Liver (tissue), 9 donors: Measurements from ENCODE around the gene PRKD3. TPM values are rescaled to one million over a fixed set of nuclear protein-coding genes. Genes with fewer than 3 reads are reported as not detected.

ENCODE experiments used
- DNase-seq: peaks from one replicate; pipeline ENCODE4 v3.0.0-alpha.2; 2017; ENCODE audit warnings: low spot score
- H3K27ac ChIP-seq, 2 donors: one replicate each; pipeline ENCODE4 v1.7.0; 2013; ENCODE audit warnings: inconsistent platforms in 2 of 2, low read length in 2 of 2, control low read depth in 1 of 2, low read depth in 1 of 2, mild to moderate bottlenecking in 1 of 2
- H3K27me3 ChIP-seq, 4 donors: one replicate each; pipeline versions ENCODE4 v1.6.1 to v1.7.0; 2013; ENCODE audit warnings: low read length in 3 of 4, inconsistent platforms in 1 of 4, mild to moderate bottlenecking in 1 of 4, moderate library complexity in 1 of 4; ENCODE audit not compliant: control insufficient read depth in 4 of 4, insufficient read depth in 4 of 4
- H3K36me3 ChIP-seq, 4 donors: one replicate each; pipeline versions ENCODE4 v1.6.1 to v1.7.0; 2013; ENCODE audit warnings: low read length in 3 of 4, mild to moderate bottlenecking in 3 of 4, low read depth in 1 of 4, moderate library complexity in 1 of 4; ENCODE audit not compliant: control insufficient read depth in 4 of 4, insufficient read depth in 3 of 4
- H3K4me1 ChIP-seq, 4 donors: one replicate each; pipeline versions ENCODE4 v1.6.1 to v1.7.0; 2013; ENCODE audit warnings: low read length in 3 of 4, mild to moderate bottlenecking in 3 of 4, moderate library complexity in 1 of 4; ENCODE audit not compliant: control insufficient read depth in 4 of 4, insufficient read depth in 4 of 4
- H3K4me3 ChIP-seq, 3 donors: one replicate each; pipeline versions ENCODE4 v1.6.1 to v1.7.0; 2013; ENCODE audit warnings: low read length in 3 of 3, control low read depth in 1 of 3, low read depth in 1 of 3, mild to moderate bottlenecking in 1 of 3
- H3K9ac ChIP-seq, 2 donors: one replicate each; pipeline ENCODE4 v1.7.0; 2013; ENCODE audit warnings: low read length in 2 of 2, mild to moderate bottlenecking in 2 of 2, moderate library complexity in 2 of 2, control low read depth in 1 of 2, low read depth in 1 of 2
- H3K9me3 ChIP-seq, 4 donors: one replicate each; pipeline versions ENCODE4 v1.6.1 to v1.7.0; 2013; ENCODE audit warnings: low read length in 3 of 4; ENCODE audit not compliant: control insufficient read depth in 4 of 4
- CTCF ChIP-seq: fragments of 150-350 bp; IDR thresholded peaks from 2 replicates; pipeline ENCODE4 v1.5.1; 2017; ENCODE audit warnings: improper control_type of control experiment, low read depth, low read length; ENCODE audit not compliant: missing input control
- EGR1 ChIP-seq, 2 donors: IDR thresholded peaks; 2 replicates each; pipeline ENCODE4 v1.6.1; 2016 to 2018; ENCODE audit warnings: antibody characterized with exemption in 2 of 2, low read depth in 2 of 2
- FOXA1 ChIP-seq: IDR thresholded peaks from 2 replicates; pipeline ENCODE4 v1.6.1; 2016; ENCODE audit warnings: antibody characterized with exemption
- FOXA2 ChIP-seq: IDR thresholded peaks from 2 replicates; pipeline ENCODE4 v1.6.1; 2016; ENCODE audit warnings: antibody characterized with exemption
- GABPA ChIP-seq, 2 donors: IDR thresholded peaks in 1 of 2; conservative IDR thresholded peaks in 1 of 2; 2 replicates each; pipeline ENCODE4 v1.6.1; 2016; ENCODE audit warnings: antibody characterized with exemption in 2 of 2, mild to moderate bottlenecking in 1 of 2, moderate library complexity in 1 of 2
- HNF4A ChIP-seq, 2 donors: conservative IDR thresholded peaks; 2 replicates each; pipeline ENCODE4 v1.6.1; 2016; ENCODE audit warnings: antibody characterized with exemption in 2 of 2, mild to moderate bottlenecking in 2 of 2
- HNF4G ChIP-seq: IDR thresholded peaks from 2 replicates; pipeline ENCODE4 v1.6.1; 2016; ENCODE audit warnings: antibody characterized with exemption
- JUND ChIP-seq, 2 donors: IDR thresholded peaks; 2 replicates each; pipeline ENCODE4 v1.6.1; 2016; ENCODE audit warnings: antibody characterized with exemption in 2 of 2
- NR2F2 ChIP-seq: IDR thresholded peaks from 2 replicates; pipeline ENCODE4 v1.6.1; 2016; ENCODE audit warnings: antibody characterized with exemption
- RAD21 ChIP-seq, 2 donors: IDR thresholded peaks; 2 replicates each; pipeline ENCODE4 v1.6.1; 2016; ENCODE audit warnings: antibody characterized with exemption in 2 of 2, mild to moderate bottlenecking in 2 of 2
- RXRA ChIP-seq, 2 donors: IDR thresholded peaks; 2 replicates each; pipeline ENCODE4 v1.6.1; 2017 to 2018; ENCODE audit warnings: antibody characterized with exemption in 2 of 2, mild to moderate bottlenecking in 1 of 2
- SP1 ChIP-seq: IDR thresholded peaks from 2 replicates; pipeline ENCODE4 v1.6.1; 2018; ENCODE audit warnings: antibody characterized with exemption, mild to moderate bottlenecking
- TAF1 ChIP-seq: conservative IDR thresholded peaks from 2 replicates; pipeline ENCODE4 v1.6.1; 2016; ENCODE audit warnings: antibody characterized with exemption, mild to moderate bottlenecking
- YY1 ChIP-seq: IDR thresholded peaks from 2 replicates; pipeline ENCODE4 v1.6.1; 2016; ENCODE audit warnings: antibody characterized with exemption, mild to moderate bottlenecking
- ZBTB33 ChIP-seq: IDR thresholded peaks from 2 replicates; pipeline ENCODE4 v1.6.1; 2016; ENCODE audit warnings: antibody characterized with exemption
- WGBS: extraction: QIAGEN DNeasy Blood & Tissue Kit; methylation state at CpG from one replicate; pipeline ENCODE4 v1.1.7; 2013; 5-methylcytosine and 5-hydroxymethylcytosine counted together
- polyA plus RNA-seq, 2 donors: library from polyadenylated mRNA; stranded (reverse) in 1 of 2; unstranded in 1 of 2; fragments of 200-250 nt in 1 of 2; fragments of >200 nt in 1 of 2; fragmentation: Nextera tagmentation in 1 of 2; extraction: Ambion mirVana in 1 of 2; gene quantifications; one replicate each; pipeline versions ENCODE4 v1.2.1 to v1.2.3, GENCODE V29; 2013 to 2015
- total RNA-seq, 2 donors: library from RNA; depleted of rRNA; stranded (reverse); fragments of >200 nt; gene quantifications; one replicate each; pipeline ENCODE4 v1.2.3, GENCODE V29; 2014
- TF ChIP-seq, protein P1 (sequence below): IDR thresholded peaks from 2 replicates; pipeline ENCODE4 v1.6.1; 2016; ENCODE audit warnings: antibody characterized with exemption, mild to moderate bottlenecking
- TF ChIP-seq, protein P2 (sequence below): IDR thresholded peaks from 2 replicates; pipeline ENCODE4 v1.6.1; 2016; ENCODE audit warnings: antibody characterized with exemption
- donor health status: healthy.
- donor health status: healthy.
- donor health status: healthy.
- donor health status: healthy.
- donor health status: healthy.

The PRKD3 gene
- total and polyA plus RNA-seq, 4 donors: 4.4 to 19.7 (median 8.1) TPM

- TF ChIP-seq ZBTB33 (no peak), HNF4A (conservative IDR thresholded peaks at IDR 0.05) (no peak)
These were observed 41.4 kb downstream of the PRKD3 start (continued) for GRCh38 chr2:37283207-37283606.

DNA sequence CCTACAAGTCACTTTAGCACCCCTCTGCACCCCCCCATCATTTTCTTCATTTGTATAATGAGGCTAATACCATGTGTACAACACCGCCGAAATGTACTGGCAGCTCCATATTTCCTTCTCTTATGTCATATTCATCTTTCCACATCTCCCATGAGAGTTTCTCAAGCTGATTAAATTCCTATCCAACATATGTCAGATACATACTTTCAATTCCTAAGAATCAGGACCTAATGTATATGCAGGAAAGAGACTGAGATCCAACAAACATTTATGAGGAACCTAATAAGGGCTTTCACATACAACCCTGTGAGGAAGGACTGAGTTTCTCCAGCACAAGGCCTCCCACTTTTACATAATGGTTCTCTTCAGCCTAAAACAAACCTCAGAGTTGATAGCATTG, 41.9 kb downstream of the PRKD3 start:
- 98% methylated on average over 2 of the region's 2 CpGs for WGBS
- TF ChIP-seq EGR1 (IDR thresholded peaks at IDR 0.05; ENCODE audit: low read depth in 2 of 2) (no peak), FOXA1 (no peak), FOXA2 (no peak), CTCF (no peak), YY1 (no peak), ZBTB33 (no peak), JUND (IDR thresholded peaks at IDR 0.05) (no peak), RXRA (IDR thresholded peaks at IDR 0.05) (no peak), HNF4A (conservative IDR thresholded peaks at IDR 0.05) (no peak), NR2F2 (no peak), RAD21 (IDR thresholded peaks at IDR 0.05) (no peak), GABPA (IDR thresholded peaks at IDR 0.05 in 1 of 2, conservative IDR thresholded peaks at IDR 0.05 in 1 of 2) (no peak), HNF4G (no peak), SP1 (no peak), TAF1 (no peak)
- TF ChIP-seq, protein P1, sequence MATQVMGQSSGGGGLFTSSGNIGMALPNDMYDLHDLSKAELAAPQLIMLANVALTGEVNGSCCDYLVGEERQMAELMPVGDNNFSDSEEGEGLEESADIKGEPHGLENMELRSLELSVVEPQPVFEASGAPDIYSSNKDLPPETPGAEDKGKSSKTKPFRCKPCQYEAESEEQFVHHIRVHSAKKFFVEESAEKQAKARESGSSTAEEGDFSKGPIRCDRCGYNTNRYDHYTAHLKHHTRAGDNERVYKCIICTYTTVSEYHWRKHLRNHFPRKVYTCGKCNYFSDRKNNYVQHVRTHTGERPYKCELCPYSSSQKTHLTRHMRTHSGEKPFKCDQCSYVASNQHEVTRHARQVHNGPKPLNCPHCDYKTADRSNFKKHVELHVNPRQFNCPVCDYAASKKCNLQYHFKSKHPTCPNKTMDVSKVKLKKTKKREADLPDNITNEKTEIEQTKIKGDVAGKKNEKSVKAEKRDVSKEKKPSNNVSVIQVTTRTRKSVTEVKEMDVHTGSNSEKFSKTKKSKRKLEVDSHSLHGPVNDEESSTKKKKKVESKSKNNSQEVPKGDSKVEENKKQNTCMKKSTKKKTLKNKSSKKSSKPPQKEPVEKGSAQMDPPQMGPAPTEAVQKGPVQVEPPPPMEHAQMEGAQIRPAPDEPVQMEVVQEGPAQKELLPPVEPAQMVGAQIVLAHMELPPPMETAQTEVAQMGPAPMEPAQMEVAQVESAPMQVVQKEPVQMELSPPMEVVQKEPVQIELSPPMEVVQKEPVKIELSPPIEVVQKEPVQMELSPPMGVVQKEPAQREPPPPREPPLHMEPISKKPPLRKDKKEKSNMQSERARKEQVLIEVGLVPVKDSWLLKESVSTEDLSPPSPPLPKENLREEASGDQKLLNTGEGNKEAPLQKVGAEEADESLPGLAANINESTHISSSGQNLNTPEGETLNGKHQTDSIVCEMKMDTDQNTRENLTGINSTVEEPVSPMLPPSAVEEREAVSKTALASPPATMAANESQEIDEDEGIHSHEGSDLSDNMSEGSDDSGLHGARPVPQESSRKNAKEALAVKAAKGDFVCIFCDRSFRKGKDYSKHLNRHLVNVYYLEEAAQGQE: no peak
- TF ChIP-seq, protein P2, sequence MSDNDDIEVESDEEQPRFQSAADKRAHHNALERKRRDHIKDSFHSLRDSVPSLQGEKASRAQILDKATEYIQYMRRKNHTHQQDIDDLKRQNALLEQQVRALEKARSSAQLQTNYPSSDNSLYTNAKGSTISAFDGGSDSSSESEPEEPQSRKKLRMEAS: no peak
- Histone ChIP-seq H3K9ac (no peak overlapping the region), H3K27me3 (no peaks in the 10 kb centered on the region), H3K4me1 (no peaks in the 10 kb centered on the region), H3K9me3 (no peaks in the 10 kb centered on the region), H3K27ac (no peak overlapping the region), H3K36me3 (peaks cover 2 to 26% (median 17%) of the 10 kb centered on the region in 4 donors), H3K4me3 (no peak overlapping the region)
- no peak for DNase-seq
